Measurements from ENCODE around the gene TFCP2.

The TFCP2 gene

DNA sequence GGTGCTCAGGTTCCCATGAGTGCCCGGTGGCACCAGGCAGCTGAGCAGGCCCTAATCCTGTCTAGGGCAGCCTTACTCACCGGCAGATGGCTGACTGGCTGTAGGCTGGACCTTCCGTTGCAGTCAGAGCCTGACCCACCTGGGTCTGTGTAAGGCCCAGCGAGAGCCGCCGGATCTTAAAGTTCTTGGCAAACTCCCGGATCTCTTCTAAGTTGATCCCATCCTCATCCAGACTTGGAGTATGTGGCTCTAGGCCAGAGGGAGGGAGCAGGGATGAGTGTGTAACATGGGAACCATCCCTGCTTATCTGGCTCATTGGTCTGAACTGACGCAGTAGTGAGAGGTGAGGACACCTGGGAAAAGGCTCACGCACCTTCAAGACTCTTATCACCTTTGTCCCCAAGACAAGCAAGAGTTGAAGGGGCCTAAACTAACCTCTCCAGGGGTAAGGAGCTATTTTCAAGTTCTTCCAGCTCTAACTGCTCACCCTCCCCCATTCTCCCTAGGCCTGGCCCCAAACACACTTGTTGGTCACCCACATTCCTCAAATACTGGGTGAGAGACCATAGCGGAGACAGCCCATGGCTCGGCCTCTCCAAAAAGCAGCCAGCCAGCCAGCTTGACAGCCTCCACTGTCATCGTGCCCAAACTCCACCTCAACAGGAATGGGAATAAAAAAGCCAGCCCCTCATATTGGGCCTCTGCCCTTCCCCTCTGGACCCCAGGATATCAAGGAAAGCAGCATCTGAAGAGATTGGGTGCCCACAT lies 18.8 kb upstream of the TFCP2 start:
- Histone ChIP-seq H3K4me3 (ENCODE audit: low read length) (no peak overlapping the region), H3K36me3 (ENCODE audit: control insufficient read depth, insufficient read depth, low read length) (peaks cover 12% of the 10 kb centered on the region), H3K27me3 (ENCODE audit: control insufficient read depth, insufficient read depth, low read length) (no peaks in the 10 kb centered on the region), H3K9ac (ENCODE audit: low read length) (no peak overlapping the region), H3K27ac (ENCODE audit: low read depth, low read length) (no peak overlapping the region), H3K4me1 (ENCODE audit: control insufficient read depth, insufficient read depth, low read length) (no peaks in the 10 kb centered on the region)

DNA sequence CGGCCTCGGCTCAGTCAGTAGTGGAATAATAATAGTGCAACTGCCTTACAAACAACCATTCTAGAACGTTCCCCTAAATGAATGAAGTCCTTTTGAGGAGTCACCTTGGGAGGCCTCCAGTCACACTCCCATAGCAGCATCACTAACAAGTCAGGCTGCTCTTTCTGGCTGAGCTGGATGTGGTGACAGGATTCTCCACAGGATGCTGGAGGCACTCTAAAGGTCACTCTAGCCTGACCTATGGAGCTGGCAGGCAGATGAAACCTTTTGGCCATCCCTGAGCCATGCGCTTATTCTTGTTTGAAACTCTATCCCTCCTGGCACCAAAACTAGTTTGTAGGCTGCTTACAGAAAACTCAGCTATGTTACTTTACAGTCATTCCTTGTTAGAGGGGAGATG lies 17.9 kb upstream of the TFCP2 start:
- Histone ChIP-seq H3K4me1 (ENCODE audit: control insufficient read depth, insufficient read depth, low read length) (no peaks in the 10 kb centered on the region), H3K36me3 (ENCODE audit: control insufficient read depth, insufficient read depth, low read length) (peaks cover 12% of the 10 kb centered on the region), H3K27me3 (ENCODE audit: control insufficient read depth, insufficient read depth, low read length) (no peaks in the 10 kb centered on the region), H3K27ac (ENCODE audit: low read depth, low read length) (no peak overlapping the region), H3K9ac (ENCODE audit: low read length) (no peak overlapping the region), H3K4me3 (ENCODE audit: low read length) (no peak overlapping the region)

- peaks cover 12% of the 10 kb centered on the region for H3K36me3 ChIP-seq (ENCODE audit: control insufficient read depth, insufficient read depth, low read length)
- no peak overlapping the region for H3K27ac ChIP-seq (ENCODE audit: low read depth, low read length)
- H3K4me1 ChIP-seq (ENCODE audit: control insufficient read depth, insufficient read depth, low read length) = no peaks in the 10 kb centered on the region
- no peaks in the 10 kb centered on the region for H3K27me3 ChIP-seq (ENCODE audit: control insufficient read depth, insufficient read depth, low read length)
- H3K9ac ChIP-seq (ENCODE audit: low read length) = no peak overlapping the region
- no peak overlapping the region for H3K4me3 ChIP-seq (ENCODE audit: low read length)
These were observed 16.9 kb upstream of the TFCP2 start for GRCh38 chr12:51189790-51190355.

- Histone ChIP-seq H3K4me3 (ENCODE audit: low read length) (no peak overlapping the region), H3K9ac (ENCODE audit: low read length) (no peak overlapping the region), H3K4me1 (ENCODE audit: control insufficient read depth, insufficient read depth, low read length) (no peaks in the 10 kb centered on the region), H3K27ac (ENCODE audit: low read depth, low read length) (no peak overlapping the region), H3K27me3 (ENCODE audit: control insufficient read depth, insufficient read depth, low read length) (no peaks in the 10 kb centered on the region), H3K36me3 (ENCODE audit: control insufficient read depth, insufficient read depth, low read length) (peaks cover 12% of the 10 kb centered on the region)
These were observed 15.6 kb upstream of the TFCP2 start for GRCh38 chr12:51188359-51189051.

DNA sequence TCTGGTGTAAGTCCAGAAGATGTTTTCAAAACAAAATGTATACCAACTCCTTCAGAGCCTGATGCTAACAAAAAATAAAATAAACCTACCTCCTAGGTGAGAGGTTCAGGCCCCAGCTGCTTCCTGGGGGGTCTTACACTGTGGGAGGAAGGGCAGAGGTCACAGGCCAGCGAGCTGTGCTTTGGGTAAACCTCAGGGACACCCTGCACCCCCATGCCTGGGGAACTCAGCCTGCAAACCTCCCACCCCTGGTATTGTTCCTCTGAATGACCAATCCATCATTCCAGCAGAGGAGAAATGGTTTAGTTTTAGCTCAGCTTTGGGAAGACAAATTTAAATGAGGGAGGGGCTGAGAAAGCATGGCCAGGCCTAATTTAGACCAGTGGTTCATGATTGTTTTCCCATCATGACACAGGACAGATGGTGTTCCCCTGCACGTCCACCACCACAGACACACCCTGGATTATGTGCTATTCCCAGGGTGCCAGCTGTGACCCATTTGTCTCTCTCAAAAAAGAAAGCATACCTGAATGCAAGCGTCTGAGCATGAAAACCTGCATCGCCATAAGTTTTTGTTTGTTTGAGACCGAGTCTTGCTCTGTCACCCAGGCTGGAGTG lies 14.5 kb upstream of the TFCP2 start:
- Histone ChIP-seq H3K4me1 (ENCODE audit: control insufficient read depth, insufficient read depth, low read length) (no peaks in the 10 kb centered on the region), H3K27ac (ENCODE audit: low read depth, low read length) (no peak overlapping the region), H3K36me3 (ENCODE audit: control insufficient read depth, insufficient read depth, low read length) (peaks cover 12% of the 10 kb centered on the region), H3K4me3 (ENCODE audit: low read length) (no peak overlapping the region), H3K9ac (ENCODE audit: low read length) (no peak overlapping the region), H3K27me3 (ENCODE audit: control insufficient read depth, insufficient read depth, low read length) (no peaks in the 10 kb centered on the region)

DNA sequence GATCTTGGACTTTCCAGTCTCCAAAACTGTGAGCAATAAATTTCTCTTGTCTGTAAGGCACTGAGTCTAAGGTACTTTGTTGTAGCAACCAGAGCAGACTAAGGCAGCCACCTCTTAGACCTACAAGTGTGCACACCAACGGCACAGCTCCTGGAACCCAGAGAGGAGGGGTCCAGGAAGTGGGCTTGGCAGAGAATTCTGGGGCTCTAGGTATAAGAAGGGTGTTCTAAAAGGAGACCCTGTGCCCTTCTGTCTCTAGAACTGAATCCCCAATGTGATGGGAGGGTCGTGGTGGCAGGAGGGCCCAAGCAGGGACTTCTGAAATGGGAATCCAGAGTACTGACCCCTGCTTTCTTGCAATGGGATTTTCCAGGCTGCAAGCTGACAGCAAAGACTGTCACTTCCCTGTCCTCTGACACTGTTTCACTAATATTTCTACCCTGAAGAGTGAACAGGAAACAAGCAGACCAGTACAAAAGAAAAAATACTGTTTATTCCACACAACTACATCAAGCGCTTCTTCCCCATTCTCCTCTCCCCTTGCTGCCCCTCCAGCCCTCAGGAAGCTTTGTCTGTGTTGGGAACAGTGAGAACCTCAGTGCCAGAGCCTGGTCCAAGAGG lies 13.6 kb upstream of the TFCP2 start:
- no peak overlapping the region for H3K9ac ChIP-seq (ENCODE audit: low read length)
- no peaks in the 10 kb centered on the region for H3K27me3 ChIP-seq (ENCODE audit: control insufficient read depth, insufficient read depth, low read length)
- no peak overlapping the region for H3K27ac ChIP-seq (ENCODE audit: low read depth, low read length)
- no peak overlapping the region for H3K4me3 ChIP-seq (ENCODE audit: low read length)
- no peaks in the 10 kb centered on the region for H3K4me1 ChIP-seq (ENCODE audit: control insufficient read depth, insufficient read depth, low read length)
- peaks cover 9% of the 10 kb centered on the region for H3K36me3 ChIP-seq (ENCODE audit: control insufficient read depth, insufficient read depth, low read length)

DNA sequence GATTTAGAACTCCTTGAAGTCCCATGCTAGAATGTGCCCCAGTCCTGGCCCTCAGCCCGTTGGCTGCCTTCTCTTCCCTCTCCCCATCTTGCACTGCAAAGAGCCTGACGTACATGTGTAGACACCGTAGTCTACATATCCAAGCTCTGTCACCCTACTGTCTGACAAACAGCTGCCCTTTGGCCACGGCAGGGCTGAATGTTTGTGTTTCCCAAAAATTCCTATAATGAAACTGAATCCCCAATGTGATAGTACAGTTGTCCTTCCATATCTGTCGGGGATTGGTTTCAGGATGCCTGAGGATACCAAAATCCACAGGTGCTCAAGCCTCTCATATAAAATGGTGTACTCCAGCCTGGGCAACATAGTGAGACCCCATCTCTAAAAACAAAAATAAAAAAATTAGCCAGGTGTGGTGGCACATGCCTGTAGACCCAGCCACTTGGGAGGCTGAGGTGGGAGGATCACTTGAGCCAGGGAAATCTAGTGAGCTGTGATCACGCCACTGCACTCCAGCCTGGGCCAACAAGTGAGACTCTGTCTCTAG lies 12.3 kb upstream of the TFCP2 start:
- Histone ChIP-seq H3K4me3 (ENCODE audit: low read length) (no peak overlapping the region), H3K4me1 (ENCODE audit: control insufficient read depth, insufficient read depth, low read length) (no peaks in the 10 kb centered on the region), H3K27me3 (ENCODE audit: control insufficient read depth, insufficient read depth, low read length) (no peaks in the 10 kb centered on the region), H3K9ac (ENCODE audit: low read length) (no peak overlapping the region), H3K27ac (ENCODE audit: low read depth, low read length) (no peak overlapping the region), H3K36me3 (ENCODE audit: control insufficient read depth, insufficient read depth, low read length) (peaks cover 2% of the 10 kb centered on the region)

GRCh38 chr12:51183816-51184215 lies 10.9 kb upstream of the TFCP2 start:
- Histone ChIP-seq H3K4me3 (ENCODE audit: low read length) (no peak overlapping the region), H3K9ac (ENCODE audit: low read length) (no peak overlapping the region), H3K27me3 (ENCODE audit: control insufficient read depth, insufficient read depth, low read length) (no peaks in the 10 kb centered on the region), H3K27ac (ENCODE audit: low read depth, low read length) (no peak overlapping the region), H3K36me3 (ENCODE audit: control insufficient read depth, insufficient read depth, low read length) (no peaks in the 10 kb centered on the region), H3K4me1 (ENCODE audit: control insufficient read depth, insufficient read depth, low read length) (no peaks in the 10 kb centered on the region)

DNA sequence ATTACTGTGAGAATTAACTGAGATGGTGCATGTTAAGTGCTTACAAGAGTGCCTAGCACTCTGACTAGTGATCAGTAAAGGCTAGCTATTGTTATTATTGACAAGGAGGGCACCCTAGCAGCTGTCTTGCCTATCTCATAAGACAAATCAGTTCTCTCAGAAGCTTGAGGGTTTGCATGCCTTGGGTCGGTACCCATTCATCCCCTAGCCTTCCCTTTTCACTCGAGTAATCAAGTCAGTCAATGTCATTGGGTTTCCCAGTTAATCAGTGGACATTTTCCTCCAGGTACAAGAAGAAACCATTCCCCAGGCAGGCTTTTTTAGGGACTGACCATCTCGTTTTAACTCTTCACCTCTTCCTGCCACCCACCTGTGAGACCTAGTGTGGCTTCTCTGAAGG lies 10.4 kb upstream of the TFCP2 start:
- no peak overlapping the region for H3K27ac ChIP-seq (ENCODE audit: low read depth, low read length)
- H3K4me3 ChIP-seq (ENCODE audit: low read length) = no peak overlapping the region
- H3K4me1 ChIP-seq (ENCODE audit: control insufficient read depth, insufficient read depth, low read length) = no peaks in the 10 kb centered on the region
- no peak overlapping the region for H3K9ac ChIP-seq (ENCODE audit: low read length)
- H3K27me3 ChIP-seq (ENCODE audit: control insufficient read depth, insufficient read depth, low read length) = no peaks in the 10 kb centered on the region
- H3K36me3 ChIP-seq (ENCODE audit: control insufficient read depth, insufficient read depth, low read length) = no peaks in the 10 kb centered on the region

DNA sequence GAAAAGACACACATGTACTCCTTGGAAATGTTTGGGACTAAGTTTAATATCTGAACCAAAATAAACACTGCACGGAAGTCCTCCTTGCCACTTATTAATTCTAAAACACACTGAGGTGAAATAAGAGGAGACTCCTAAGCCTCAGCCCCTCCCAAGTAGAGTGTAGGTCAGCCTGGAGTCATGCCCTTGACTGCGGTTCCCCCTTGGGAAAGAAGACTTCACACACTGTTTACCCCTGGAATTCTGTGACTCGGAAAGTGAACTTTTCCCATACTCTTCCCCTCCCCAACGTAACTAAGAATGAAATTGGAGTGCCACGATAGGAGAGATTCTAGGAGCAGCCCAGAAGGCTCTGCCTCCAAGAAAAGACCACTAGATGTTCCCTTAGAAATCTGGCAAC lies 8.6 kb upstream of the TFCP2 start:
- no peaks in the 10 kb centered on the region for H3K4me1 ChIP-seq (ENCODE audit: control insufficient read depth, insufficient read depth, low read length)
- no peak overlapping the region for H3K27ac ChIP-seq (ENCODE audit: low read depth, low read length)
- no peaks in the 10 kb centered on the region for H3K27me3 ChIP-seq (ENCODE audit: control insufficient read depth, insufficient read depth, low read length)
- no peak overlapping the region for H3K9ac ChIP-seq (ENCODE audit: low read length)
- no peak overlapping the region for H3K4me3 ChIP-seq (ENCODE audit: low read length)
- no peaks in the 10 kb centered on the region for H3K36me3 ChIP-seq (ENCODE audit: control insufficient read depth, insufficient read depth, low read length)

DNA sequence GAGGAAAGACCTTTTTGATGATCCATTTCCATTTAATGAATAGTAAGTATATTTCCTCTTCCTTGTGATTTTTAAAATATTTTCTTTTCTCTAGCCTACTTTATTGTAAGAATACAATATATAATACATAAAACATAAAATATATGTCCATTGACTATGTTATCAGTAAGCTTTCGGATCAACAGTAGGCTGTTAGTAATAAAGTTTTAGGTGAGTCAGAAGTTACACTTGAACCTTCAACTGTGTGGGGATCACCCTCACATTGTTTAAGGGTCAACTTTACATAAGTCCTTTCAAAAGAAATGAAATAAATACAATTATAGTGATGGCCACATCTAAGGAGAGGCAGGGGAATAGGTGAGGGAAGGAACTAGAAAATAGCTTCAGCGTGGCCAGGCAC lies 5.0 kb upstream of the TFCP2 start:
- Histone ChIP-seq H3K9ac (ENCODE audit: low read length) (no peak overlapping the region), H3K36me3 (ENCODE audit: control insufficient read depth, insufficient read depth, low read length) (no peaks in the 10 kb centered on the region), H3K27me3 (ENCODE audit: control insufficient read depth, insufficient read depth, low read length) (no peaks in the 10 kb centered on the region), H3K4me1 (ENCODE audit: control insufficient read depth, insufficient read depth, low read length) (no peaks in the 10 kb centered on the region), H3K4me3 (ENCODE audit: low read length) (no peak overlapping the region), H3K27ac (ENCODE audit: low read depth, low read length) (no peak overlapping the region)

DNA sequence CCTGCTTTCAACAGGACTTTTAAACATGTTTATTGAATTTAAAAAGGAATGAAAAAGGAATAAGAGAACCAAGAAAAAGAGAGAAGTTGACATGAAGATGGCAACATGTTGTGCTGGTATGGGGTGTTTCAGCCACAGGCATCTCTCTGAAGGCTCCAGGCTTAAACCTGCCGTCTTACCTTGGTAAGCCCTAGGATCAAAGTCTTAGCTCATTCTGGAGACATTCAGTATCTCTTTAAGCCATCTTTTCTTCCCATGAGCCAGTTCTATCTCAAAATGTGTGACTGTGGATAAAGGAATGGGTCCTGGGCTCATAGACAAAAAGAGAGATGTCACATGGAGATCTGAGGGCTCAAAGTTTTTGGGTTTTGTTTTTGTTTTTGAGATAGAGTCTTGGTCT lies 1.6 kb upstream of the TFCP2 start:
- Histone ChIP-seq H3K27me3 (ENCODE audit: control insufficient read depth, insufficient read depth, low read length) (no peaks in the 10 kb centered on the region), H3K27ac (ENCODE audit: low read depth, low read length) (no peak overlapping the region), H3K36me3 (ENCODE audit: control insufficient read depth, insufficient read depth, low read length) (no peaks in the 10 kb centered on the region), H3K4me1 (ENCODE audit: control insufficient read depth, insufficient read depth, low read length) (peaks cover 7% of the 10 kb centered on the region), H3K4me3 (ENCODE audit: low read length) (no peak overlapping the region), H3K9ac (ENCODE audit: low read length) (no peak overlapping the region)
